ENCODE data around the gene TMEM126A.

Gene TMEM126A

GRCh38 chr11:85663753-85664614, 16.2 kb downstream of the TMEM126A start:
- peak overlapping the region; percentile 93 for H3K4me2 ChIP-seq (ENCODE audit: insufficient read depth, low read length)
- H3K79me2 ChIP-seq (ENCODE audit: insufficient read depth, low read length) = peaks cover 62% of the 10 kb centered on the region
- no peaks in the 10 kb centered on the region for H3K27me3 ChIP-seq (ENCODE audit: insufficient read depth, low read length, poor library complexity)
- ATAC-seq (ENCODE audit: insufficient read depth, low read depth) (peak; percentile 77), DNase-seq (peak; percentile 86)
- peaks cover 51% of the 10 kb centered on the region for H3K4me1 ChIP-seq (ENCODE audit: insufficient read depth, low read length)
- H3K27ac ChIP-seq (ENCODE audit: low read length) = peak overlapping the region; percentile 99
- peak overlapping the region; percentile 75 to 82 for H3K4me3 ChIP-seq (ENCODE audit: low read depth in 1 of 2, low read length in 2 of 2)
- peaks cover 49% of the 10 kb centered on the region for H3K36me3 ChIP-seq (ENCODE audit: insufficient read depth, low read length)
- peak overlapping the region; percentile 82 for H2AFZ ChIP-seq (ENCODE audit: low read depth, low read length)
- no peak for TF ChIP-seq EZH2 (IDR thresholded peaks at IDR 0.05; ENCODE audit: borderline replicate concordance, low read depth, low read length, severe bottlenecking)
- TF ChIP-seq, protein P1, sequence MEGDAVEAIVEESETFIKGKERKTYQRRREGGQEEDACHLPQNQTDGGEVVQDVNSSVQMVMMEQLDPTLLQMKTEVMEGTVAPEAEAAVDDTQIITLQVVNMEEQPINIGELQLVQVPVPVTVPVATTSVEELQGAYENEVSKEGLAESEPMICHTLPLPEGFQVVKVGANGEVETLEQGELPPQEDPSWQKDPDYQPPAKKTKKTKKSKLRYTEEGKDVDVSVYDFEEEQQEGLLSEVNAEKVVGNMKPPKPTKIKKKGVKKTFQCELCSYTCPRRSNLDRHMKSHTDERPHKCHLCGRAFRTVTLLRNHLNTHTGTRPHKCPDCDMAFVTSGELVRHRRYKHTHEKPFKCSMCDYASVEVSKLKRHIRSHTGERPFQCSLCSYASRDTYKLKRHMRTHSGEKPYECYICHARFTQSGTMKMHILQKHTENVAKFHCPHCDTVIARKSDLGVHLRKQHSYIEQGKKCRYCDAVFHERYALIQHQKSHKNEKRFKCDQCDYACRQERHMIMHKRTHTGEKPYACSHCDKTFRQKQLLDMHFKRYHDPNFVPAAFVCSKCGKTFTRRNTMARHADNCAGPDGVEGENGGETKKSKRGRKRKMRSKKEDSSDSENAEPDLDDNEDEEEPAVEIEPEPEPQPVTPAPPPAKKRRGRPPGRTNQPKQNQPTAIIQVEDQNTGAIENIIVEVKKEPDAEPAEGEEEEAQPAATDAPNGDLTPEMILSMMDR (IDR thresholded peaks at IDR 0.05; ENCODE audit: borderline replicate concordance, extremely low read depth, low read length, poor library complexity, severe bottlenecking) = peak; percentile 76
- H3K9me3 ChIP-seq (ENCODE audit: insufficient read depth, low read length, severe bottlenecking) = no peaks in the 10 kb centered on the region
- H3K9ac ChIP-seq (ENCODE audit: low read depth, low read length) = peak overlapping the region; percentile 100
- H4K20me1 ChIP-seq (ENCODE audit: insufficient read depth, low read length) = peaks cover 45% of the 10 kb centered on the region

DNA sequence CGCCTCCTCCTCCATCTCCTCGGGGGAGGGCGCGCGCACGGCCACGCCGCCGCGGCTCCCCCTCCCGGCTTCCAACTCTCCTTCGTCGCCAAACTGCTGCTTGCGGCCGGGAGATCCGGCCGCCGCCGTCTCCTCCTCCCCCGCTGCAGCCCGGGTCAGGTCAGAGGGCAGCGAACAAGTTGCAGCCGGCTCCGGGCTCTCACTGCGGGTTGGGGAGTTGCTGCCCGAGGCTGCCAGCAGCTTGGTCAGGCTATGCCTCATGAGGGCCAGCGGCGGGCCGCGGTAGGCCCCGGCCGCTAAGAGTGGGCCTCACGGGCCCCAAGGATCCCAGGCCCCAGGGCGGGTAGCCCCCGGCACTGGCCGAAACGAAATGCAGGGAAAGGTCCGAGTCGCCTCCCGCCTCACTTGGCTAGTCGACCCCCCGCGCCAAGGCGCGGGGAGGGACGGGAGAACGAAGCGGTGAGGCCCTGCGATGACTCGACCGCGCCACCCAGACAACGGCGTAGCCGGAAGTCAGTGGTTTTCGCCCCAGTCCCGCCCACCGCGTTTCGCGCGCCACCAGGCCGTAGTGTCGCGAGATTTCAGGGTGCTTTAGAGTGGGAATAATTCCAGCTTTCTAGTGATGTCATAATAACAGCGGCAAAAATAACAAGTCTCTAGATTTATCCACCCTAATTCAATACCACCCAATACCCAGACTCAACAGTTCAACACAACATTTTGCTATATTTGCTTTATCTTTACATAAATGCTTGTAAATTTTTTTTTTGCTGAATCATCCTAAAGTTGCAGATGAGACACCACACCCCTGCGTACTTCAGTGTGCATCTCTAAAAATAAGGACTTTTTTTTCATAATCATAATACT, 17.1 kb downstream of the TMEM126A start, which contains the start of gene CREBZF:
CREBZF (minus strand) TSS at position 515 of the 867 bp plus-strand sequence; CDS start at position 261, 254 bp downstream.
- peak within 1 kb of the TSS; percentile 100 for H3K9ac ChIP-seq (ENCODE audit: low read depth, low read length)
- TF ChIP-seq, protein P1 (IDR thresholded peaks at IDR 0.05; ENCODE audit: borderline replicate concordance, extremely low read depth, low read length, poor library complexity, severe bottlenecking) = no peak
- no peak for TF ChIP-seq EZH2 (IDR thresholded peaks at IDR 0.05; ENCODE audit: borderline replicate concordance, low read depth, low read length, severe bottlenecking)
- H3K27me3 ChIP-seq (ENCODE audit: insufficient read depth, low read length, poor library complexity) = no peaks in the 10 kb centered on the region
- peak within 1 kb of the TSS; percentile 93 for H3K4me2 ChIP-seq (ENCODE audit: insufficient read depth, low read length)
- ATAC-seq (ENCODE audit: insufficient read depth, low read depth) (peak; percentile 84), DNase-seq (peak; percentile 94)
- H2AFZ ChIP-seq (ENCODE audit: low read depth, low read length) = peak within 1 kb of the TSS; percentile 82
- peaks cover 43% of the 10 kb centered on the region for H4K20me1 ChIP-seq (ENCODE audit: insufficient read depth, low read length)
- peak within 1 kb of the TSS; percentile 99 for H3K27ac ChIP-seq (ENCODE audit: low read length)
- peaks cover 43% of the 10 kb centered on the region for H3K4me1 ChIP-seq (ENCODE audit: insufficient read depth, low read length)
- no peaks in the 10 kb centered on the region for H3K9me3 ChIP-seq (ENCODE audit: insufficient read depth, low read length, severe bottlenecking)
- H3K4me3 ChIP-seq (ENCODE audit: low read depth in 1 of 2, low read length in 2 of 2) = peak within 1 kb of the TSS; percentile 75 to 82
- H3K36me3 ChIP-seq (ENCODE audit: insufficient read depth, low read length) = peaks cover 40% of the 10 kb centered on the region
- H3K79me2 ChIP-seq (ENCODE audit: insufficient read depth, low read length) = peaks cover 54% of the 10 kb centered on the region

DNA sequence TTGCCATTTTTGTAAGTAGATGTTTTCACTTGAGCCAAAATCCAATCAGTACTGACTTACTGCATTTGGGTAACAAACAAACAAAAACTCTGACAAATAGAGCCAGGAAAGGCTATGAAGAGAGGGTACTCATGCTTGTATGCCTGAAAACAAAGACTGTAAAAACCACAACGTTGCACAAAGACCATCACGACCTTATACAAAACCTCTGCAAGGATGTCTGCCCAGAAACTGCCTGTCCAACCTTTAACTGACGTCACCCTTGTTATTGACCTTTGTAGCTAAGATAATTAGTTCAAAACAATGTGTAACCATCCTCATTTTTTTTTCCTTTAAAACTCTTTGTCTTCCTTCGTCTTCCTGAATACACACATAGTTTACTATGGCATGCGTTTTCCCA, 18.0 kb downstream of the TMEM126A start:
- DNase-seq (no peak), ATAC-seq (ENCODE audit: insufficient read depth, low read depth) (no peak)
- peaks cover 34% of the 10 kb centered on the region for H4K20me1 ChIP-seq (ENCODE audit: insufficient read depth, low read length)
- peaks cover 34% of the 10 kb centered on the region for H3K4me1 ChIP-seq (ENCODE audit: insufficient read depth, low read length)
- H3K36me3 ChIP-seq (ENCODE audit: insufficient read depth, low read length) = peaks cover 31% of the 10 kb centered on the region
- peak overlapping the region; percentile 99; the same call in 1 of the 2 replicates for H3K27ac ChIP-seq (ENCODE audit: low read length)
- H3K9ac ChIP-seq (ENCODE audit: low read depth, low read length) = peak overlapping the region; percentile 100; the same call in 1 of the 2 replicates
- TF ChIP-seq, protein P1 (IDR thresholded peaks at IDR 0.05; ENCODE audit: borderline replicate concordance, extremely low read depth, low read length, poor library complexity, severe bottlenecking) = no peak
- TF ChIP-seq EZH2 (IDR thresholded peaks at IDR 0.05; ENCODE audit: borderline replicate concordance, low read depth, low read length, severe bottlenecking) = no peak
- peak overlapping the region; percentile 93 for H3K4me2 ChIP-seq (ENCODE audit: insufficient read depth, low read length)
- H3K9me3 ChIP-seq (ENCODE audit: insufficient read depth, low read length, severe bottlenecking) = no peaks in the 10 kb centered on the region
- peak overlapping the region in 1 of 2 experiments; percentile 82; a peak in 1 of 4 replicates for H3K4me3 ChIP-seq (ENCODE audit: low read depth in 1 of 2, low read length in 2 of 2)
- no peaks in the 10 kb centered on the region for H3K27me3 ChIP-seq (ENCODE audit: insufficient read depth, low read length, poor library complexity)
- peaks cover 45% of the 10 kb centered on the region for H3K79me2 ChIP-seq (ENCODE audit: insufficient read depth, low read length)
- H2AFZ ChIP-seq (ENCODE audit: low read depth, low read length) = peak overlapping the region; percentile 82
